ENCODE measurements around the gene SBF2.

GRCh38 chr11:10267821-10268220 is 26.2 kb downstream of the SBF2 start:
- TF ChIP-seq CTCF (conservative IDR thresholded peaks at IDR 0.05 in 1 of 2, IDR thresholded peaks at IDR 0.05 in 1 of 2; ENCODE audit: extremely low read depth in 1 of 2, insufficient read depth in 1 of 2, low read depth in 1 of 2, low read length in 2 of 2) (no peak), EZH2 (IDR thresholded peaks at IDR 0.05; ENCODE audit: borderline replicate concordance, low read length) (no peak)

Data from mammary epithelial cell (primary cell).